Measurements from ENCODE around the gene JAK3. TPM values are rescaled to one million over a fixed set of nuclear protein-coding genes. Genes with fewer than 3 reads are reported as not detected.

The JAK3 gene
- 0.14 to 0.25 TPM (median 0.23 TPM) in 5 replicates for total RNA-seq (2022; extraction: Qiagen RNA extraction)

GRCh38 chr19:17847538-17848366 lies at the start of gene JAK3:
JAK3 (minus strand) TSS chr19:17847982; CDS start chr19:17844417, 3,565 bp downstream.

GRCh38 chr19:17871878-17872250 lies 24.1 kb upstream of the JAK3 start, which contains the start of gene SLC5A5:
SLC5A5 (plus strand) TSS chr19:17871945; CDS start chr19:17872320, 375 bp downstream.

GRCh38 chr19:17859533-17860330 lies 11.9 kb upstream of the JAK3 start, which contains the start of gene RPL18A:
RPL18A (plus strand) TSS chr19:17859910; CDS start chr19:17859957, 47 bp downstream.

GRCh38 chr19:17821190-17821589 lies 26.6 kb downstream of the JAK3 start, which contains the start of gene INSL3:
INSL3 (minus strand) TSS chr19:17821519; CDS start chr19:17821506, 13 bp downstream.

GRCh38 chr19:17794731-17795494 lies 52.9 kb downstream of the JAK3 start, which contains the start of gene B3GNT3:
B3GNT3 (plus strand) TSS chr19:17795138; CDS start chr19:17807808, 12,670 bp downstream.

Other genes with a start within 250 kb of the JAK3 start
- 0.93 to 1.5 TPM (median 1.3 TPM) in 5 replicates for gene UNC13A, start 159.6 kb downstream of the JAK3 start, total RNA-seq (2022; extraction: Qiagen RNA extraction)
- 28.1 to 34.9 TPM (median 30.3 TPM) in 5 replicates for gene MAP1S, start 128.5 kb downstream of the JAK3 start, total RNA-seq (2022; extraction: Qiagen RNA extraction)
- 15.5 to 20.7 TPM (median 17.9 TPM) in 5 replicates for gene FCHO1, start 96.5 kb downstream of the JAK3 start, total RNA-seq (2022; extraction: Qiagen RNA extraction)
- 4.1 to 4.8 TPM (median 4.5 TPM) in 5 replicates for gene B3GNT3, start 52.8 kb downstream of the JAK3 start, total RNA-seq (2022; extraction: Qiagen RNA extraction)
- 0.40 to 0.77 TPM (median 0.48 TPM) in 5 replicates for gene INSL3, start 26.5 kb downstream of the JAK3 start, total RNA-seq (2022; extraction: Qiagen RNA extraction)
- gene RPL18A, start 11.9 kb upstream of the JAK3 start, total RNA-seq (2022; extraction: Qiagen RNA extraction), result 1,772 to 2,370 TPM (median 2,236 TPM) in 5 replicates
- 0.22 to 0.36 TPM (median 0.25 TPM) in 5 replicates for gene SLC5A5, start 24.0 kb upstream of the JAK3 start, total RNA-seq (2022; extraction: Qiagen RNA extraction)
- 92.9 to 119 TPM (median 107 TPM) in 5 replicates for gene CCDC124, start 85.0 kb upstream of the JAK3 start, total RNA-seq (2022; extraction: Qiagen RNA extraction)
- gene KCNN1, start 119.1 kb upstream of the JAK3 start, total RNA-seq (2022; extraction: Qiagen RNA extraction), result 0.41 to 1.2 TPM (median 0.66 TPM) in 5 replicates
- gene ARRDC2, start 160.2 kb upstream of the JAK3 start, total RNA-seq (2022; extraction: Qiagen RNA extraction), result 46.8 to 55.2 TPM (median 53.1 TPM) in 5 replicates
- not detected in 5 replicates for gene IL12RB1, start 239.0 kb upstream of the JAK3 start, total RNA-seq (2022; extraction: Qiagen RNA extraction)
- 1.8 to 2.7 TPM (median 2.1 TPM) in 5 replicates for gene MAST3, start 249.8 kb upstream of the JAK3 start, total RNA-seq (2022; extraction: Qiagen RNA extraction)